Neural progenitor cell (in vitro differentiated cells): ENCODE data around the gene INO80C.

Experiments
- EZH2 ChIP-seq: fragments of 200-600 bp; sonication (generic); IDR thresholded peaks from 2 replicates; pipeline ENCODE4 v1.6.1; 2017; ENCODE audit warnings: antibody characterized with exemption, mild to moderate bottlenecking, moderate library complexity
- EZH2phosphoT487 ChIP-seq: fragments of 200-600 bp; sonication (generic); IDR thresholded peaks from 2 replicates; pipeline ENCODE4 v1.6.1; 2017; ENCODE audit warnings: antibody characterized with exemption
- TF ChIP-seq, protein P1 (sequence below): fragments of 200-600 bp; sonication (generic); IDR thresholded peaks from 2 replicates; pipeline ENCODE4 v1.5.1; 2017; ENCODE audit warnings: antibody characterized with exemption, mild to moderate bottlenecking

DNA sequence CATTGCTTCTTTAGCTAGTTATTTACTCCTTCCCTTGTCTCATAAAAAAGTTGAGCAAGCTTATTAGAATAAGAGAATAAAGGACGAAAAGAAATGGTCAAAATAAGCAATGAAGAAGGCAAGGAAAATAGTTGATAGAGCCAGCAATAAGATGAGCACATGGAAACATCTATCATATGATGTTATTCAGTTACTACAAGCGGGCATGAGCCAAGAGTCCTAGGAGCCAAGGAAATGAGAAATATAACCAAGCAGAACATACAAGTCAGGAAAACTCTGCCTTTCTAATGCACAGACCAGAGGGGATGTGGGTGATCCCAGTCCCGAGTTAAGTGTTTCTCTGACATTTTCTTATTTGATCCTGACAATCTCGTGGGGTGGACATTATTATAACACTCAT, 33.9 kb downstream of the INO80C start:
- TF ChIP-seq, protein P1, sequence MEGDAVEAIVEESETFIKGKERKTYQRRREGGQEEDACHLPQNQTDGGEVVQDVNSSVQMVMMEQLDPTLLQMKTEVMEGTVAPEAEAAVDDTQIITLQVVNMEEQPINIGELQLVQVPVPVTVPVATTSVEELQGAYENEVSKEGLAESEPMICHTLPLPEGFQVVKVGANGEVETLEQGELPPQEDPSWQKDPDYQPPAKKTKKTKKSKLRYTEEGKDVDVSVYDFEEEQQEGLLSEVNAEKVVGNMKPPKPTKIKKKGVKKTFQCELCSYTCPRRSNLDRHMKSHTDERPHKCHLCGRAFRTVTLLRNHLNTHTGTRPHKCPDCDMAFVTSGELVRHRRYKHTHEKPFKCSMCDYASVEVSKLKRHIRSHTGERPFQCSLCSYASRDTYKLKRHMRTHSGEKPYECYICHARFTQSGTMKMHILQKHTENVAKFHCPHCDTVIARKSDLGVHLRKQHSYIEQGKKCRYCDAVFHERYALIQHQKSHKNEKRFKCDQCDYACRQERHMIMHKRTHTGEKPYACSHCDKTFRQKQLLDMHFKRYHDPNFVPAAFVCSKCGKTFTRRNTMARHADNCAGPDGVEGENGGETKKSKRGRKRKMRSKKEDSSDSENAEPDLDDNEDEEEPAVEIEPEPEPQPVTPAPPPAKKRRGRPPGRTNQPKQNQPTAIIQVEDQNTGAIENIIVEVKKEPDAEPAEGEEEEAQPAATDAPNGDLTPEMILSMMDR = no peak
- TF ChIP-seq EZH2 (no peak), EZH2phosphoT487 (no peak)
